ENCODE data around the gene PPIH. TPM values are rescaled to one million over a fixed set of nuclear protein-coding genes. Genes with fewer than 3 reads are reported as not detected.

PPIH gene
- polyA plus RNA-seq, 1 donor: 54.5 TPM

DNA sequence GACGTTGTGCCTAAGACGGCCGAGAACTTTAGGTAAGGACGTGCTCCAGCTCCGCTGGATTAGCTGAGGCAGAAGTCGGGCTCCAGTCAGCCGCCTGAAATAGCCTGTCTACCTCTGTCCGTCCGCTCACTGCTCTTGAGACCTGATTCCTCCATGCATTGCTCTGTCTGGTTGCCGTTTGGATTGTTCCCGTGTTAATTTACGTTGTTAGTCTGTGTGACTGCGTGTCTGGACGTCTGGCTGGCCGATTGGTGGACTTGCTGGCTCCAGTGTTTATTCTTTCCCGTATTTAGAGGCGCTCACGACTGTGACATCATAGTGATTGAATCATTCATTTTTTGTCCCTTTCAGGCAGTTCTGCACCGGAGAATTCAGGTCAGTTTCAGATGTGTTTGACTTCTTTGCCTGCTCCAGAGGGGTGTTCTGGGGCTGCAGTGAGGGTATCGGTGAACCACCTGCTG lies 684 bp downstream of the PPIH start:
- Histone ChIP-seq H3K27me3 (ENCODE audit: control insufficient read depth, insufficient read depth, low read length) (no peaks in the 10 kb centered on the region), H3K27ac (ENCODE audit: low read length) (peak overlapping the region; percentile 80), H3K9me3 (ENCODE audit: control insufficient read depth, low read depth, low read length) (no peaks in the 10 kb centered on the region), H3K36me3 (ENCODE audit: control insufficient read depth, insufficient read depth, low read length) (peaks cover 15% of the 10 kb centered on the region), H3K4me1 (ENCODE audit: control insufficient read depth, insufficient read depth, low read length) (peaks cover 3% of the 10 kb centered on the region), H3K4me3 (ENCODE audit: low read length) (peak overlapping the region; percentile 92)
- DNase-seq: no peak
- 0% methylated on average over 1 of the region's 20 CpGs for WGBS (ENCODE audit: insufficient coverage, low lambda C conversion rate)

GRCh38 chr1:42660907-42661500 lies 2.8 kb downstream of the PPIH start:
- H3K36me3 ChIP-seq (ENCODE audit: control insufficient read depth, insufficient read depth, low read length): peaks cover 35% of the 10 kb centered on the region
- H3K27ac ChIP-seq (ENCODE audit: low read length): no peak overlapping the region
- no peak overlapping the region for H3K4me3 ChIP-seq (ENCODE audit: low read length)
- H3K27me3 ChIP-seq (ENCODE audit: control insufficient read depth, insufficient read depth, low read length): no peaks in the 10 kb centered on the region
- H3K4me1 ChIP-seq (ENCODE audit: control insufficient read depth, insufficient read depth, low read length): peaks cover 3% of the 10 kb centered on the region
- 100% methylated on average over 2 of the region's 3 CpGs for WGBS (ENCODE audit: insufficient coverage, low lambda C conversion rate)
- no peaks in the 10 kb centered on the region for H3K9me3 ChIP-seq (ENCODE audit: control insufficient read depth, low read depth, low read length)
- no peak for DNase-seq

DNA sequence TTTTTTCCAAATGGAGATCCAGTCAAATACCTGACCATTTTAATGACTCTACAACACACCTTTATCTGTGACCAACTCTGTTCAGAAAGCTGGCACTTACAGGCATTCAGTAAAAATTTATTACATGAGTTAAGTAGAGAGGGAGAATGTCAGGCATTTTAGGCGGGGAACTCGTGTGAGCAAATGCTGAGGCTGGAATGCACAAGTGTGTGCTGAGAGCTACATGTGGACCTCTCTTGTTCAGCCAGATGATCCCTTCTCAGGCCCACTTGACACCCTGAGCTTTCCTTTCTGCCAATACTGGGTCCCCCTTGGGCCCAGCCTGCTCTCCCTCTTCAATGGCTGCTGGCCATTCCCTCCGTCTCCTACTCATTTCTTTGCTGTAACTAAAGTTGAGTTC lies 11.7 kb downstream of the PPIH start:
- Histone ChIP-seq H3K27ac (ENCODE audit: low read length) (no peak overlapping the region), H3K9me3 (ENCODE audit: control insufficient read depth, low read depth, low read length) (no peaks in the 10 kb centered on the region), H3K4me3 (ENCODE audit: low read length) (no peak overlapping the region), H3K36me3 (ENCODE audit: control insufficient read depth, insufficient read depth, low read length) (peaks cover 55% of the 10 kb centered on the region), H3K4me1 (ENCODE audit: control insufficient read depth, insufficient read depth, low read length) (no peaks in the 10 kb centered on the region), H3K27me3 (ENCODE audit: control insufficient read depth, insufficient read depth, low read length) (no peaks in the 10 kb centered on the region)
- no CpG with 5 or more reads among the region's 3 CpGs for WGBS (ENCODE audit: insufficient coverage, low lambda C conversion rate)
- no peak for DNase-seq

GRCh38 chr1:42670425-42670824 lies 12.2 kb downstream of the PPIH start:
- H3K27me3 ChIP-seq (ENCODE audit: control insufficient read depth, insufficient read depth, low read length): no peaks in the 10 kb centered on the region
- H3K9me3 ChIP-seq (ENCODE audit: control insufficient read depth, low read depth, low read length): no peaks in the 10 kb centered on the region
- no peak for DNase-seq
- H3K36me3 ChIP-seq (ENCODE audit: control insufficient read depth, insufficient read depth, low read length): peaks cover 55% of the 10 kb centered on the region
- 100% methylated on average over 1 of the region's 4 CpGs for WGBS (ENCODE audit: insufficient coverage, low lambda C conversion rate)
- no peak overlapping the region for H3K27ac ChIP-seq (ENCODE audit: low read length)
- no peak overlapping the region for H3K4me3 ChIP-seq (ENCODE audit: low read length)
- no peaks in the 10 kb centered on the region for H3K4me1 ChIP-seq (ENCODE audit: control insufficient read depth, insufficient read depth, low read length)

GRCh38 chr1:42674214-42674613 lies 16.0 kb downstream of the PPIH start:
- no peak overlapping the region for H3K27ac ChIP-seq (ENCODE audit: low read length)
- H3K27me3 ChIP-seq (ENCODE audit: control insufficient read depth, insufficient read depth, low read length): no peaks in the 10 kb centered on the region
- H3K4me3 ChIP-seq (ENCODE audit: low read length): no peak overlapping the region
- H3K4me1 ChIP-seq (ENCODE audit: control insufficient read depth, insufficient read depth, low read length): no peaks in the 10 kb centered on the region
- no peaks in the 10 kb centered on the region for H3K9me3 ChIP-seq (ENCODE audit: control insufficient read depth, low read depth, low read length)
- peaks cover 37% of the 10 kb centered on the region for H3K36me3 ChIP-seq (ENCODE audit: control insufficient read depth, insufficient read depth, low read length)
- DNase-seq: no peak

DNA sequence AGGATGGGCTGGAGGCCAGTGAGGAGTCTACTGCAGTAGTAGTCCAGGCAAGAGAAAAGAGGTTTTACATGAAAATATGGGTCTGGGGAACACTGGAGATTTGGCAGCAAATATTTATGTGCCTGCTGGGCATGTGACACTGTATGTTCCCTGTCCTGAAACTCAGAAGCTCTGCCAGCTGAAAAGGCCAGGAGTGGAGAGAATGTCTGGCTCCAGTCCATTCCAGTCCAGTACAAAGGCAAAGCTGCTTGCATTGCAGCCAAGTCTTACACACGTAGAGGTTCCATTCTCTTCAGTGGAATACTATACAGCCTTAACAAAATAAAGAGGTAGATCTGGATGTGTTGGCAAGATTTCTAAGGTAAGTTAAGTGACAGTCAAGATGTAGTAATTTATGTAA lies 16.5 kb downstream of the PPIH start:
- Histone ChIP-seq H3K36me3 (ENCODE audit: control insufficient read depth, insufficient read depth, low read length) (peaks cover 37% of the 10 kb centered on the region), H3K4me1 (ENCODE audit: control insufficient read depth, insufficient read depth, low read length) (no peaks in the 10 kb centered on the region), H3K4me3 (ENCODE audit: low read length) (no peak overlapping the region), H3K9me3 (ENCODE audit: control insufficient read depth, low read depth, low read length) (no peaks in the 10 kb centered on the region), H3K27ac (ENCODE audit: low read length) (no peak overlapping the region), H3K27me3 (ENCODE audit: control insufficient read depth, insufficient read depth, low read length) (no peaks in the 10 kb centered on the region)
- no peak for DNase-seq
- no CpG with 5 or more reads among the region's 1 CpG for WGBS (ENCODE audit: insufficient coverage, low lambda C conversion rate)

DNA sequence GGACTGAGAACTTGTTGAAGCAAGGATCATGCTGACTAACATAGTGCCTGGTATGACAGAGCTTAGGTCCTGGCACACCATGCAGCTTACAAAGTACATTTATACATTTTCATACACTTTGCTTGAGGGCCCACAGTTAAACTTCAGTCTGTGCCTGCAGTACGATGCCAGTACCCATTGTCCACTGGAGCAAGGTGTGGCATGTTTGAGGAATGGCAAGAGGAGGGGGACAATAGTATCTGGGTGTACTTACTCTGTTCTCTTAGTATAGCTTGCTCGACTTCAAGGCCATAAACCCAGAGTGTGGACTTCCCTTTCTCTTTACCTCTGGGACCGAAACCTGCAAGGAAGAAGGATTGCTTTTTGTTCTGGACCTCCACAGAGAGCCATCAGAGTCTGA lies 17.2 kb downstream of the PPIH start:
- DNase-seq: no peak
- no CpG with 5 or more reads among the region's 3 CpGs for WGBS (ENCODE audit: insufficient coverage, low lambda C conversion rate)
- Histone ChIP-seq H3K9me3 (ENCODE audit: control insufficient read depth, low read depth, low read length) (no peaks in the 10 kb centered on the region), H3K4me3 (ENCODE audit: low read length) (no peak overlapping the region), H3K27me3 (ENCODE audit: control insufficient read depth, insufficient read depth, low read length) (no peaks in the 10 kb centered on the region), H3K4me1 (ENCODE audit: control insufficient read depth, insufficient read depth, low read length) (no peaks in the 10 kb centered on the region), H3K36me3 (ENCODE audit: control insufficient read depth, insufficient read depth, low read length) (peaks cover 30% of the 10 kb centered on the region), H3K27ac (ENCODE audit: low read length) (no peak overlapping the region)

GRCh38 chr1:42676534-42677087 lies 18.4 kb downstream of the PPIH start:
- no peak overlapping the region for H3K4me3 ChIP-seq (ENCODE audit: low read length)
- no peaks in the 10 kb centered on the region for H3K4me1 ChIP-seq (ENCODE audit: control insufficient read depth, insufficient read depth, low read length)
- H3K36me3 ChIP-seq (ENCODE audit: control insufficient read depth, insufficient read depth, low read length): peaks cover 29% of the 10 kb centered on the region
- H3K27me3 ChIP-seq (ENCODE audit: control insufficient read depth, insufficient read depth, low read length): no peaks in the 10 kb centered on the region
- H3K27ac ChIP-seq (ENCODE audit: low read length): no peak overlapping the region
- DNase-seq: no peak
- 100% methylated on average over 1 of the region's 3 CpGs for WGBS (ENCODE audit: insufficient coverage, low lambda C conversion rate)
- no peaks in the 10 kb centered on the region for H3K9me3 ChIP-seq (ENCODE audit: control insufficient read depth, low read depth, low read length)

GRCh38 chr1:42679364-42679983 lies 21.3 kb downstream of the PPIH start:
- no CpG with 5 or more reads among the region's 10 CpGs for WGBS (ENCODE audit: insufficient coverage, low lambda C conversion rate)
- Histone ChIP-seq H3K36me3 (ENCODE audit: control insufficient read depth, insufficient read depth, low read length) (peaks cover 24% of the 10 kb centered on the region), H3K4me1 (ENCODE audit: control insufficient read depth, insufficient read depth, low read length) (peaks cover 5% of the 10 kb centered on the region), H3K27me3 (ENCODE audit: control insufficient read depth, insufficient read depth, low read length) (no peaks in the 10 kb centered on the region), H3K4me3 (ENCODE audit: low read length) (no peak overlapping the region), H3K27ac (ENCODE audit: low read length) (no peak overlapping the region), H3K9me3 (ENCODE audit: control insufficient read depth, low read depth, low read length) (no peaks in the 10 kb centered on the region)
- no peak for DNase-seq

- Histone ChIP-seq H3K4me3 (ENCODE audit: low read length) (no peak overlapping the region), H3K27me3 (ENCODE audit: control insufficient read depth, insufficient read depth, low read length) (no peaks in the 10 kb centered on the region), H3K4me1 (ENCODE audit: control insufficient read depth, insufficient read depth, low read length) (peaks cover 9% of the 10 kb centered on the region)
Measured at GRCh38 chr1:42680055-42680454, 21.8 kb downstream of the PPIH start.

More at GRCh38 chr1:42680055-42680454, 21.8 kb downstream of the PPIH start:
- WGBS (ENCODE audit: insufficient coverage, low lambda C conversion rate): no CpG with 5 or more reads among the region's 2 CpGs
- Histone ChIP-seq H3K27ac (ENCODE audit: low read length) (no peak overlapping the region), H3K36me3 (ENCODE audit: control insufficient read depth, insufficient read depth, low read length) (peaks cover 19% of the 10 kb centered on the region), H3K9me3 (ENCODE audit: control insufficient read depth, low read depth, low read length) (no peaks in the 10 kb centered on the region)
- no peak for DNase-seq

All from large intestine (tissue), 3 donors.